Activated CD4-positive, alpha-beta T cell treated with anti-CD3 and anti-CD28 coated beads for 24 hours (primary cell): ENCODE measurements around the gene MESP2.

Experiments
- DNase-seq, 2 donors: peaks; one replicate each; pipeline ENCODE4 v3.0.0-alpha.2; 2020; ENCODE audit warnings: low read depth in 2 of 2

MESP2 gene

GRCh38 chr15:89815769-89816168, 39.6 kb downstream of the MESP2 start:
- DNase-seq: no peak

- no peak for DNase-seq
These were observed 41.7 kb downstream of the MESP2 start for GRCh38 chr15:89817701-89818280.

- DNase-seq: no peak
These were observed 42.2 kb downstream of the MESP2 start for GRCh38 chr15:89818287-89818686.

GRCh38 chr15:89820666-89821611, 44.8 kb downstream of the MESP2 start:
- no peak for DNase-seq

GRCh38 chr15:89822026-89822425, 45.9 kb downstream of the MESP2 start:
- DNase-seq: no peak

GRCh38 chr15:89822611-89822950, 46.4 kb downstream of the MESP2 start:
- DNase-seq: no peak

- DNase-seq: no peak
These were observed 47.0 kb downstream of the MESP2 start for GRCh38 chr15:89822951-89823711.

GRCh38 chr15:89823836-89824606, 47.9 kb downstream of the MESP2 start:
- DNase-seq: no peak

GRCh38 chr15:89824607-89824867, 48.4 kb downstream of the MESP2 start:
- DNase-seq: no peak

GRCh38 chr15:89825271-89825940, 49.3 kb downstream of the MESP2 start:
- DNase-seq: no peak

GRCh38 chr15:89826671-89827655, 50.8 kb downstream of the MESP2 start:
- DNase-seq: no peak

GRCh38 chr15:89827829-89828228, 51.7 kb downstream of the MESP2 start:
- no peak for DNase-seq
